ENCODE results near the gene HIRIP3.
A peak's percentile ranks its signal among the peaks of the same experiment; 100 is the strongest.
"Not testable (repeated sequence)": the region's sequence is repeated elsewhere in the genome, so short reads cannot be mapped to it uniquely, and the experiment has no call there.

The HIRIP3 gene

DNA sequence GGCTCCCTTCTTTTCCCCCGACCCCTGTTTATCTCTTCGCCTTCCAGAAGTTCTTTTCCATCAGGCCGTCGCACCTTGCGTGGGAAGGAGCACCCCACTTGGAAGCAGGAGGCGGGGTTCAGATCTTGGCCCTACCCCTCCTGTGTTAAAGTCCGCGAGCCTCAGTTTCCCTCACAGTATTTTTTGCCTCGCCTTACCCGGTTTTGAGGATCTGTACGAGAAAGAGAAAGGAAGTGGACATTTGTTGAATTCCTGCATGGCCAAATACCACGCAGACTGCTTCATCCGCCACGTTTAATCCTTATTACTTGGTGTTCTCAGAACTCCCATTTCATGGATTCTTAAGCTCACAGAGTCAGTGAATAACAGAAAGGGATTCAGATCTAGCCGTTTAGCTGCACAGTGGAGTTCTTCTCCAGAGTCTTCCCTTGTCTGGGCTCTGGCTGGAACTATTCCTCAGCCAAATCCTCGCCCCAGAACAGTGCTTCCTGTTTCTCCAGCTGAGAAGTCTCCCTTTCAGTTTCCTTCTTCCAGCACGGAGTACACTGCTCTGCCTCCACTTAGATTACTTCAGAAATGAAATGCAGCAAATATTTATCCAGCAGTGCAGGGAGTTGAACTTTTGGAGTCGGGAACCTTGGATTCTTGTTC lies 32.9 kb downstream of the HIRIP3 start:
- H3K27ac ChIP-seq (ENCODE audit: low read length), result no peak overlapping the region
- H3K79me2 ChIP-seq (ENCODE audit: low read length), result no peaks in the 10 kb centered on the region
- 0 out of 2 replicates have a peak, but pooled peaks cover 6% of the 10 kb centered on the region for H3F3A ChIP-seq (ENCODE audit: insufficient read depth, low read length)
- H3K9me3 ChIP-seq (replicated peaks; ENCODE audit: insufficient read depth, low read length), result no peaks in the 10 kb centered on the region
- no peaks in the 10 kb centered on the region for H3K27me3 ChIP-seq (replicated peaks; ENCODE audit: insufficient read depth, low read length)
- H3K4me1 ChIP-seq (ENCODE audit: low read length), result peaks cover 5% of the 10 kb centered on the region; the same call in 1 of the 2 replicates
- no peak for TF ChIP-seq EZH2phosphoT487 (IDR thresholded peaks at IDR 0.05; ENCODE audit: low read length)
- TF ChIP-seq, protein P1, sequence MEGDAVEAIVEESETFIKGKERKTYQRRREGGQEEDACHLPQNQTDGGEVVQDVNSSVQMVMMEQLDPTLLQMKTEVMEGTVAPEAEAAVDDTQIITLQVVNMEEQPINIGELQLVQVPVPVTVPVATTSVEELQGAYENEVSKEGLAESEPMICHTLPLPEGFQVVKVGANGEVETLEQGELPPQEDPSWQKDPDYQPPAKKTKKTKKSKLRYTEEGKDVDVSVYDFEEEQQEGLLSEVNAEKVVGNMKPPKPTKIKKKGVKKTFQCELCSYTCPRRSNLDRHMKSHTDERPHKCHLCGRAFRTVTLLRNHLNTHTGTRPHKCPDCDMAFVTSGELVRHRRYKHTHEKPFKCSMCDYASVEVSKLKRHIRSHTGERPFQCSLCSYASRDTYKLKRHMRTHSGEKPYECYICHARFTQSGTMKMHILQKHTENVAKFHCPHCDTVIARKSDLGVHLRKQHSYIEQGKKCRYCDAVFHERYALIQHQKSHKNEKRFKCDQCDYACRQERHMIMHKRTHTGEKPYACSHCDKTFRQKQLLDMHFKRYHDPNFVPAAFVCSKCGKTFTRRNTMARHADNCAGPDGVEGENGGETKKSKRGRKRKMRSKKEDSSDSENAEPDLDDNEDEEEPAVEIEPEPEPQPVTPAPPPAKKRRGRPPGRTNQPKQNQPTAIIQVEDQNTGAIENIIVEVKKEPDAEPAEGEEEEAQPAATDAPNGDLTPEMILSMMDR (IDR thresholded peaks at IDR 0.05; ENCODE audit: low read length), result no peak
- TF ChIP-seq EZH2 (optimal IDR thresholded peaks at IDR 0.05; ENCODE audit: low read depth, low read length), result no peak
- H3K4me3 ChIP-seq (ENCODE audit: low read length), result peak overlapping the region; percentile 76
- H3K9ac ChIP-seq (ENCODE audit: low read length), result peak overlapping the region; percentile 58
- no peaks in the 10 kb centered on the region for H4K20me1 ChIP-seq (ENCODE audit: insufficient read depth, low read length)
- no peaks in the 10 kb centered on the region for H3K9me2 ChIP-seq (replicated peaks; ENCODE audit: insufficient read depth, low read length)
- peak overlapping the region; percentile 94 for H3K4me2 ChIP-seq (ENCODE audit: low read depth, low read length)
- H3K36me3 ChIP-seq (replicated peaks; ENCODE audit: insufficient read depth, low read length), result no peaks in the 10 kb centered on the region
- DNase-seq, result no peak
- H2AFZ ChIP-seq (ENCODE audit: low read length), result peak overlapping the region; percentile 85

DNA sequence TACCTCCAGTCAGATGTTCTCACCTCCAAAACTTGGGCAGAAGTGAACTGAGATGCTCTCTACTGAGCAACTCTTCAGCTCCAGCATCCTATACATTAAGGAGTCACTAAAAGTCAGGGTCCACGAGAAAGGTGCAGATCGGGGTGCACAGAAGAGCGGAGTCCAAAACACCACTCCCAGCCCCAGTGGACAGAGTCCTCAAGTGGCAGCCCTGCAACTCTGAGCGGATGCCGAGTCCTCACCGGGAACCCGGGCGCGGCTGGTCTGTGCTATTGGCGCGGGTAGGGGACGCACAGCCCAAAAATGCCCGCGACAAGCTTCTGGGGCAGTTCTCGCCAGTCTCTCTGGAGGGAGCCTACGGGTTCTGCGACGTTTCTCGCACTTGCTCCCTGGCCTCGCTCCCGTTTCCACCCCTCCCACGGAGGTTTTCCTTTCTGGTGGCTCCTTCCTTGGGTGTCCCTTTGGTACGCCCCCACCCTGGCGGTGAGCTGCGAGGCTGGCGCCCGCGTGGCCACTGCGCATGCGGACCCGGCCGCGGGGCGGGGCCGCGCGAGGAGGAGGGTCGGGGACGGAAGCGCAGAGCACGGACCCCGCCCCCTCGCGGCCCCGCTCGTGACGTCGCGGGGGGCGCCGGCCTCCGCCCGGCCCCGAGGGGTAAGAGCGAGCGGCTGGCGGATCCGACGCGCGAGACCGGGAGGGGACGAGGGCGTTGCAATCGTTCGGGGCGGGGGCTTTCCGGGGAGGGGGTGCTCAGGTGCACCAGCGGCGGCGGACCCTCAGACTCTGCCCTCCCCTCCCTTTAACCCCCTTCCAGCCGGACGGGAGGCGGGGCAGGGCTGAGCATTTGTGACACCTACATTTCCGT lies 33.7 kb downstream of the HIRIP3 start, which contains the start of gene TMEM219:
Gene TMEM219 (plus strand): TSS at position 601 of the 865 bp plus-strand sequence. CDS start 1,065 bp downstream, outside the sequence.
- Histone ChIP-seq H3K4me2 (ENCODE audit: low read depth, low read length) (peak within 1 kb of the TSS; percentile 94), H3K9me2 (replicated peaks; ENCODE audit: insufficient read depth, low read length) (no peaks in the 10 kb centered on the region), H2AFZ (ENCODE audit: low read length) (peak within 1 kb of the TSS; percentile 89), H4K20me1 (ENCODE audit: insufficient read depth, low read length) (no peaks in the 10 kb centered on the region), H3K79me2 (ENCODE audit: low read length) (no peaks in the 10 kb centered on the region), H3K9ac (ENCODE audit: low read length) (peak within 1 kb of the TSS; percentile 84), H3K36me3 (replicated peaks; ENCODE audit: insufficient read depth, low read length) (no peaks in the 10 kb centered on the region), H3K4me3 (ENCODE audit: low read length) (peak within 1 kb of the TSS; percentile 76), H3K9me3 (replicated peaks; ENCODE audit: insufficient read depth, low read length) (no peaks in the 10 kb centered on the region), H3K27ac (ENCODE audit: low read length) (peak within 1 kb of the TSS; percentile 55; the same call in 1 of the 2 replicates), H3K27me3 (replicated peaks; ENCODE audit: insufficient read depth, low read length) (no peaks in the 10 kb centered on the region), H3K4me1 (ENCODE audit: low read length) (peaks cover 5% of the 10 kb centered on the region; the same call in 1 of the 2 replicates), H3F3A (ENCODE audit: insufficient read depth, low read length) (0 out of 2 replicates have a peak, but pooled peaks cover 6% of the 10 kb centered on the region)
- TF ChIP-seq EZH2phosphoT487 (IDR thresholded peaks at IDR 0.05; ENCODE audit: low read length), result no peak
- TF ChIP-seq, protein P1 (IDR thresholded peaks at IDR 0.05; ENCODE audit: low read length), result peak; percentile 29
- peak; percentile 93 for DNase-seq

DNA sequence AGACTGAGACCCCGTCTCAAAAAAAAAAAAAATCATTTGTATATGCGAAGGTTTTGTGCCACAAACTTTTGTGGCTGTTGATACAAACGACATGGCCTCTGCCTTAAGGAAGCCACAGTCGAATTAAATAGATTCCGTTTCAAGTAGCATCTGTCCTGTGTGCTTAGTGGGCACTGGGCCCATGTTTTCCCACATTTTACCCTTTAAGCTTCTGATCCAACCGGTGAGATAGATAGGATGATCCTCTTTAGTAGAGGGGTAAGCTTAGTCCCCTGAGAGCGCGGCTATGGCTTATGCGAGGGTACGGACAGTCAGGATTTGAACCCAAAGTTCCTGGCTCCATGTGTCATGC lies 34.3 kb downstream of the HIRIP3 start:
- peak overlapping the region; percentile 89 for H2AFZ ChIP-seq (ENCODE audit: low read length)
- H3F3A ChIP-seq (ENCODE audit: insufficient read depth, low read length), result 0 out of 2 replicates have a peak, but pooled peaks cover 6% of the 10 kb centered on the region
- H3K36me3 ChIP-seq (replicated peaks; ENCODE audit: insufficient read depth, low read length), result no peaks in the 10 kb centered on the region
- no peaks in the 10 kb centered on the region for H4K20me1 ChIP-seq (ENCODE audit: insufficient read depth, low read length)
- TF ChIP-seq EZH2 (optimal IDR thresholded peaks at IDR 0.05; ENCODE audit: low read depth, low read length), result no peak
- TF ChIP-seq, protein P1 (IDR thresholded peaks at IDR 0.05; ENCODE audit: low read length), result no peak
- no peak for TF ChIP-seq EZH2phosphoT487 (IDR thresholded peaks at IDR 0.05; ENCODE audit: low read length)
- H3K27me3 ChIP-seq (replicated peaks; ENCODE audit: insufficient read depth, low read length), result no peaks in the 10 kb centered on the region
- H3K79me2 ChIP-seq (ENCODE audit: low read length), result no peaks in the 10 kb centered on the region
- peak overlapping the region; percentile 55; the same call in 1 of the 2 replicates for H3K27ac ChIP-seq (ENCODE audit: low read length)
- H3K9ac ChIP-seq (ENCODE audit: low read length), result peak overlapping the region; percentile 84; the same call in 1 of the 2 replicates
- no peaks in the 10 kb centered on the region for H3K9me2 ChIP-seq (replicated peaks; ENCODE audit: insufficient read depth, low read length)
- H3K4me2 ChIP-seq (ENCODE audit: low read depth, low read length), result peak overlapping the region; percentile 66
- no peaks in the 10 kb centered on the region for H3K9me3 ChIP-seq (replicated peaks; ENCODE audit: insufficient read depth, low read length)
- no peak for DNase-seq
- peaks cover 5% of the 10 kb centered on the region; the same call in 1 of the 2 replicates for H3K4me1 ChIP-seq (ENCODE audit: low read length)
- H3K4me3 ChIP-seq (ENCODE audit: low read length), result peak overlapping the region; percentile 76

DNA sequence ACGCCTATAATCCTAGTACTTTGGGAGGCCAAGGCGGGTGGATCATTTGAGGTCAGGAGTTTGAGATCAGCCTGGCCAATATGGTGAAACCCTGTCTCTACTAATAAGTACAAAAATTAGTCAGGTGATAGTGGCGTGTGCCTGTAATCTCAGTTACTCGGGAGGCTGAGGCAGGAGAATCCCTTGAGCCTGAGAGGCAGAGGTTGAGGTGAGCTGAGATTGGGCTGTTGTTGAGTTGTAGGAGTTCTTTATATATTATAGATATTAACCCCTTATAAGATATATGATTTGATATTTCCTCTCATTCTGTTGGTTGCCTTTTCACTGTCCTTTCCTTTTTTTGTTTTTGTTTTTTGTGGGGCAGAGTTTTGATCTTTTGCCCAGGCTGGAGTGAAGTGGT lies 35.6 kb downstream of the HIRIP3 start:
- not testable (repeated sequence) for H3K4me1 ChIP-seq (ENCODE audit: low read length); H2AFZ ChIP-seq (ENCODE audit: low read length); H3K4me3 ChIP-seq (ENCODE audit: low read length); H3K4me2 ChIP-seq (ENCODE audit: low read depth, low read length); H3K9me2 ChIP-seq (replicated peaks; ENCODE audit: insufficient read depth, low read length); H3K9ac ChIP-seq (ENCODE audit: low read length); H4K20me1 ChIP-seq (ENCODE audit: insufficient read depth, low read length); H3K27ac ChIP-seq (ENCODE audit: low read length); H3K27me3 ChIP-seq (replicated peaks; ENCODE audit: insufficient read depth, low read length); H3K9me3 ChIP-seq (replicated peaks; ENCODE audit: insufficient read depth, low read length); H3K36me3 ChIP-seq (replicated peaks; ENCODE audit: insufficient read depth, low read length); H3K79me2 ChIP-seq (ENCODE audit: low read length); H3F3A ChIP-seq (ENCODE audit: insufficient read depth, low read length); DNase-seq
